Hepatocyte (in vitro differentiated cells): ENCODE results near the gene FSHR. TPM values are rescaled to one million over a fixed set of nuclear protein-coding genes. Genes with fewer than 3 reads are reported as not detected.

Experiments
- DNase-seq: peaks from one replicate; pipeline ENCODE4 v3.0.0-alpha.2; 2016; ENCODE audit warnings: low spot score
- H2AFZ ChIP-seq: fragments of 200-600 bp; sonication (generic); 2 replicates; pipeline ENCODE4 v1.6.0; 2016; ENCODE audit warnings: antibody characterized with exemption, mild to moderate bottlenecking
- H3K27ac ChIP-seq: fragments of 200-600 bp; sonication (generic); 2 replicates; pipeline ENCODE4 v1.5.1; 2016; ENCODE audit warnings: mild to moderate bottlenecking
- H3K27me3 ChIP-seq: fragments of 200-600 bp; sonication (generic); 2 replicates; pipeline ENCODE4 v1.6.1; 2016
- H3K36me3 ChIP-seq: fragments of 200-600 bp; sonication (generic); replicated peaks from 2 replicates; pipeline ENCODE4 v1.5.1; 2016; ENCODE audit warnings: low read depth; ENCODE audit not compliant: insufficient read depth
- H3K4me1 ChIP-seq: fragments of 200-600 bp; sonication (generic); 2 replicates; pipeline ENCODE4 v1.5.1; 2016; ENCODE audit warnings: mild to moderate bottlenecking, moderate library complexity; ENCODE audit not compliant: insufficient read depth
- H3K4me2 ChIP-seq: fragments of 200-600 bp; sonication (generic); 2 replicates; pipeline ENCODE4 v1.6.0; 2016
- H3K4me3 ChIP-seq: fragments of 200-600 bp; sonication (generic); 2 replicates; pipeline ENCODE4 v1.5.1; 2016; ENCODE audit warnings: mild to moderate bottlenecking
- H3K79me2 ChIP-seq: fragments of 200-600 bp; sonication (generic); 2 replicates; pipeline ENCODE4 v1.6.0; 2017; ENCODE audit warnings: mild to moderate bottlenecking
- H3K9me2 ChIP-seq: fragments of 200-600 bp; sonication (generic); replicated peaks from 2 replicates; pipeline ENCODE4 v1.6.0; 2017; ENCODE audit warnings: mild to moderate bottlenecking; ENCODE audit not compliant: insufficient read depth
- H3K9me3 ChIP-seq: fragments of 200-600 bp; sonication (generic); 2 replicates; pipeline ENCODE4 v1.5.1; 2016; ENCODE audit warnings: low read depth, mild to moderate bottlenecking
- H4K20me1 ChIP-seq: fragments of 200-600 bp; sonication (generic); 2 replicates; pipeline ENCODE4 v1.6.0; 2016; ENCODE audit warnings: mild to moderate bottlenecking; ENCODE audit not compliant: insufficient read depth, poor library complexity, severe bottlenecking
- CTCF ChIP-seq: fragments of 200-600 bp; sonication (generic); IDR thresholded peaks from 2 replicates; pipeline ENCODE4 v1.5.1; 2016; ENCODE audit warnings: antibody characterized with exemption, mild to moderate bottlenecking; ENCODE audit not compliant: poor library complexity
- EZH2 ChIP-seq: fragments of 200-600 bp; sonication (generic); IDR thresholded peaks from 2 replicates; pipeline ENCODE4 v1.6.1; 2016; ENCODE audit warnings: antibody characterized with exemption, mild to moderate bottlenecking, borderline replicate concordance
- EZH2phosphoT487 ChIP-seq: fragments of 200-600 bp; sonication (generic); IDR thresholded peaks from one replicate; pipeline ENCODE4 v1.6.1; 2018; ENCODE audit warnings: antibody characterized with exemption, mild to moderate bottlenecking, low read depth, moderate library complexity; ENCODE audit not compliant: unreplicated experiment, severe bottlenecking
- WGBS: methylation state at CpG from one replicate; pipeline ENCODE4 v1.1.6; 2016; ENCODE audit warnings: low lambda C conversion rate; ENCODE audit errors: missing lambda C conversion rate; 5-methylcytosine and 5-hydroxymethylcytosine counted together
- polyA plus RNA-seq: library from polyadenylated mRNA; unstranded; fragments of >200 nt; fragmentation: Nextera tagmentation; extraction: Ambion mirVana; gene quantifications from 2 replicates; pipeline ENCODE4 v1.2.1, GENCODE V29; 2016
- total RNA-seq: library from RNA; depleted of rRNA; stranded (reverse); fragments of >200 nt; gene quantifications from 2 replicates; pipeline ENCODE4 v1.2.3, GENCODE V29; 2014

FSHR gene
- total and polyA plus RNA-seq, 2 experiments from 2014 or later: 0.20 to 0.40 TPM

GRCh38 chr2:49005261-49005660 lies 149.1 kb downstream of the FSHR start:
- peaks cover 5% of the 10 kb centered on the region for H3K4me1 ChIP-seq
- H3K9me2 ChIP-seq: no peaks in the 10 kb centered on the region
- 81% methylated on average over 3 of the region's 3 CpGs for WGBS
- H4K20me1 ChIP-seq: no peaks in the 10 kb centered on the region
- no peak overlapping the region for H2AFZ ChIP-seq
- H3K4me2 ChIP-seq: no peak overlapping the region
- no peaks in the 10 kb centered on the region for H3K9me3 ChIP-seq
- H3K27me3 ChIP-seq: no peaks in the 10 kb centered on the region
- TF ChIP-seq CTCF (no peak), EZH2 (no peak), EZH2phosphoT487 (no peak)
- no peaks in the 10 kb centered on the region for H3K79me2 ChIP-seq
- no peaks in the 10 kb centered on the region for H3K36me3 ChIP-seq
- no peak for DNase-seq
- no peak overlapping the region for H3K27ac ChIP-seq
- H3K4me3 ChIP-seq: no peak overlapping the region

GRCh38 chr2:49004036-49004626 lies 150.2 kb downstream of the FSHR start:
- H3K27me3 ChIP-seq: no peaks in the 10 kb centered on the region
- 30% methylated on average over 1 of the region's 1 CpG for WGBS
- peaks cover 5% of the 10 kb centered on the region for H3K4me1 ChIP-seq
- no peaks in the 10 kb centered on the region for H3K9me3 ChIP-seq
- no peaks in the 10 kb centered on the region for H4K20me1 ChIP-seq
- TF ChIP-seq CTCF: no peak
- TF ChIP-seq EZH2phosphoT487: no peak
- no peak for TF ChIP-seq EZH2
- no peaks in the 10 kb centered on the region for H3K36me3 ChIP-seq
- no peak overlapping the region for H3K4me3 ChIP-seq
- no peak overlapping the region for H3K27ac ChIP-seq
- DNase-seq: no peak
- no peak overlapping the region for H2AFZ ChIP-seq
- no peaks in the 10 kb centered on the region for H3K79me2 ChIP-seq
- H3K9me2 ChIP-seq: no peaks in the 10 kb centered on the region
- H3K4me2 ChIP-seq: no peak overlapping the region

DNA sequence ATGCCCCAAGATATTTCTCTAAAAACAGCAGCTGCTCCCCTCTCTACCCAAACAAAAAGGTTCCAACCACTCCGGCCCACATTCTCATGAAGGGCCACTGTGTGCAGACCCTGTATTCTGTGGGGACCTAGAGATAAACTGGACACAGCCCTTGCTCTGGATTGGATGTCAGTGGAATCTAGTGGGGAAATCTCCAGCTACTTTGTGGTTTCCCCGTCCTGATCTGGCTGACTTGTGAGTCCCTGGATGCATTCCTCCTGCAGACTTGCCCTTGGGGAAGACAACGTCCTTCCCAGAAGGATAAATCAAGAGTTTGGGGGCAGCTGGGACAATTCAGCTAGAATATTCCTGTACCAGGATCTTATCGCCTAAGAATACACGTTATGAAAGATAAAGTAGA lies 151.1 kb downstream of the FSHR start:
- Histone ChIP-seq H3K4me2 (no peak overlapping the region), H3K4me3 (no peak overlapping the region), H3K79me2 (no peaks in the 10 kb centered on the region), H4K20me1 (no peaks in the 10 kb centered on the region), H3K27ac (no peak overlapping the region), H3K36me3 (no peaks in the 10 kb centered on the region), H3K27me3 (no peaks in the 10 kb centered on the region), H2AFZ (no peak overlapping the region), H3K9me2 (no peaks in the 10 kb centered on the region), H3K9me3 (no peaks in the 10 kb centered on the region), H3K4me1 (peaks cover 5% of the 10 kb centered on the region)
- no peak for DNase-seq
- WGBS: 61% methylated on average over 5 of the region's 5 CpGs
- TF ChIP-seq EZH2: no peak
- no peak for TF ChIP-seq CTCF
- no peak for TF ChIP-seq EZH2phosphoT487
